Esophagus squamous epithelium (tissue), 4 donors: ENCODE measurements around the gene PAFAH2.

Experiments
- POLR2A ChIP-seq, 4 donors: fragments of 450-650 bp; IDR thresholded peaks; one replicate each; pipeline ENCODE4 v1.6.1; 2017; ENCODE audit warnings: antibody characterized with exemption in 4 of 4, mild to moderate bottlenecking in 4 of 4, moderate library complexity in 3 of 4
- TF ChIP-seq, protein P1 (sequence below), 6 experiments: fragments of 450-650 bp in 4 of 6; fragments of 200-600 bp in 2 of 6; sonication (generic) in 2 of 6; IDR thresholded peaks; one replicate each; pipeline ENCODE4 v1.5.1; 2016 to 2019; ENCODE audit warnings: antibody characterized with exemption in 6 of 6, mild to moderate bottlenecking in 4 of 6, moderate library complexity in 4 of 6

DNA sequence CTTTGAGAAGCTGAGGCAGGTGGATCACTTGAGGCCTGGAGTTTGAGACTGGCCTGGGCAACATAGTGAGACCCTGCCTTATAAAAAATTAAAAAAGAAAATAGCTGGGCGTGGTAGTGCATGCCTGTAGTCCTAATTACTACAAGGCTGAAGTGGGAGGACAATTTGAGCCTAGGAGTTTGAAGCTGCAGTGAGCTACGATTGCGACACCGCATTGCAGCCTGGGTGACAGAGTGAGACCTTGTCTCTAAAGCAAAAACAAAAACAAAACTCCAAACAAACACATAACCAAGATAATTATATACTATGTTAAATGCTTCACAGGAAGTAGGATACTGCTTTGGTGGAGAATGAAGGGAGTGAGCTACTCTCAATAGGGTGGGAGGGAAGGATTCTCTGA, 5.4 kb upstream of the PAFAH2 start:
- TF ChIP-seq, protein P1, sequence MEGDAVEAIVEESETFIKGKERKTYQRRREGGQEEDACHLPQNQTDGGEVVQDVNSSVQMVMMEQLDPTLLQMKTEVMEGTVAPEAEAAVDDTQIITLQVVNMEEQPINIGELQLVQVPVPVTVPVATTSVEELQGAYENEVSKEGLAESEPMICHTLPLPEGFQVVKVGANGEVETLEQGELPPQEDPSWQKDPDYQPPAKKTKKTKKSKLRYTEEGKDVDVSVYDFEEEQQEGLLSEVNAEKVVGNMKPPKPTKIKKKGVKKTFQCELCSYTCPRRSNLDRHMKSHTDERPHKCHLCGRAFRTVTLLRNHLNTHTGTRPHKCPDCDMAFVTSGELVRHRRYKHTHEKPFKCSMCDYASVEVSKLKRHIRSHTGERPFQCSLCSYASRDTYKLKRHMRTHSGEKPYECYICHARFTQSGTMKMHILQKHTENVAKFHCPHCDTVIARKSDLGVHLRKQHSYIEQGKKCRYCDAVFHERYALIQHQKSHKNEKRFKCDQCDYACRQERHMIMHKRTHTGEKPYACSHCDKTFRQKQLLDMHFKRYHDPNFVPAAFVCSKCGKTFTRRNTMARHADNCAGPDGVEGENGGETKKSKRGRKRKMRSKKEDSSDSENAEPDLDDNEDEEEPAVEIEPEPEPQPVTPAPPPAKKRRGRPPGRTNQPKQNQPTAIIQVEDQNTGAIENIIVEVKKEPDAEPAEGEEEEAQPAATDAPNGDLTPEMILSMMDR (IDR thresholded peaks at IDR 0.05) = no peak
- no peak for TF ChIP-seq POLR2A (IDR thresholded peaks at IDR 0.05)
